ENCODE results near the gene SRR. TPM values are rescaled to one million over a fixed set of nuclear protein-coding genes. Genes with fewer than 3 reads are reported as not detected.

The SRR gene
- total and polyA plus RNA-seq, 9 of the 15 experiments (the other 6 are each of a cell fraction or from before 2014, with no cell fraction given) = 5.0 to 19.4 (median 7.9) TPM

DNA sequence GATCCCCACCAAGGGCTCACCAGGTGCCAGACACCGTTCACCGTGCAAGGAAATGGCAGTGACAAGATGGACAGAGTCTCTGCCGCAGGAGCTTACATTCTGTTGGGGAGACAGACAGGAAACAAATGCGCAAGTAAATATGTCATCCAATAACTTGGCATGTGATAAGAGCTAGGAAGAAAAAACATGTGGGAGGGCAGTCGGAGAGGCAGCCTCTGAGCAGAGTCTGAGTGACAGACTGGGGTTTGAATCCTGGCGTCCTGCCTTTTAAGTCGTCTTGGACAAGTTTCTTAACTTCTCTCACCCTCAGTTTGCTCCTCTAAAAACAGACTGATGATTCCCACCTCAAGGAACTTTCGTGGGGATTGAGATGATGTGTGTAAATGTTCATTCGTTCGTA lies 40.8 kb downstream of the SRR start:
- no TSS peak for BruUV-seq (replicated peaks)
- peak overlapping the region in 1 of 2 experiments; percentile 55; a peak in 1 of 4 replicates for H3K9ac ChIP-seq (ENCODE audit: insufficient read depth in 1 of 2, low read depth in 2 of 2, low read length in 2 of 2)
- no peak overlapping the region for H3K4me2 ChIP-seq (ENCODE audit: insufficient read depth, low read length)
- no peaks in the 10 kb centered on the region for H4K20me1 ChIP-seq (replicated peaks; ENCODE audit: control insufficient read depth, insufficient read depth, low read length)
- 40% methylated on average over 10 of the region's 10 CpGs for WGBS (ENCODE audit: insufficient coverage, low coverage, missing lambda C conversion rate)
- no peaks in the 10 kb centered on the region for H3K9me3 ChIP-seq (replicated peaks; ENCODE audit: control insufficient read depth, insufficient read depth, low read depth, low read length)
- DNase-seq (ENCODE audit: extremely low read depth in 1 of 4, low spot score in 3 of 4) = peak in 1 of 4 experiments; percentile 9
- TF ChIP-seq MEIS2 (IDR thresholded peaks at IDR 0.05; ENCODE audit: partially characterized antibody) (peak; percentile 23), ADNP (tag; IDR thresholded peaks at IDR 0.05) (no peak), HOXB6 (CRISPR knock-in tag; IDR thresholded peaks at IDR 0.05; ENCODE audit: borderline replicate concordance) (no peak), PHF21A (IDR thresholded peaks at IDR 0.05; ENCODE audit: borderline replicate concordance, low read depth) (no peak), ZFP30 (CRISPR knock-in tag; IDR thresholded peaks at IDR 0.05; ENCODE audit: borderline replicate concordance) (no peak), PBX2 (CRISPR knock-in tag; IDR thresholded peaks at IDR 0.05; ENCODE audit: low read depth) (no peak), PBX2 (tag; conservative IDR thresholded peaks at IDR 0.05; ENCODE audit: low read depth) (peak; percentile 45), USF2 (CRISPR knock-in tag; IDR thresholded peaks at IDR 0.05) (no peak), BHLHE40 (IDR thresholded peaks at IDR 0.05; ENCODE audit: low read length) (no peak), PHF20 (IDR thresholded peaks at IDR 0.05; ENCODE audit: partially characterized antibody) (no peak), NFRKB (IDR thresholded peaks at IDR 0.05; ENCODE audit: low read depth) (no peak)
- TF ChIP-seq, protein P1, sequence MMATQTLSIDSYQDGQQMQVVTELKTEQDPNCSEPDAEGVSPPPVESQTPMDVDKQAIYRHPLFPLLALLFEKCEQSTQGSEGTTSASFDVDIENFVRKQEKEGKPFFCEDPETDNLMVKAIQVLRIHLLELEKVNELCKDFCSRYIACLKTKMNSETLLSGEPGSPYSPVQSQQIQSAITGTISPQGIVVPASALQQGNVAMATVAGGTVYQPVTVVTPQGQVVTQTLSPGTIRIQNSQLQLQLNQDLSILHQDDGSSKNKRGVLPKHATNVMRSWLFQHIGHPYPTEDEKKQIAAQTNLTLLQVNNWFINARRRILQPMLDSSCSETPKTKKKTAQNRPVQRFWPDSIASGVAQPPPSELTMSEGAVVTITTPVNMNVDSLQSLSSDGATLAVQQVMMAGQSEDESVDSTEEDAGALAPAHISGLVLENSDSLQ (IDR thresholded peaks at IDR 0.05) = peak; percentile 59; the same call in 1 of the 2 replicates
- H3K4me1 ChIP-seq (replicated peaks in 1 of 2; ENCODE audit: control insufficient read depth in 2 of 2, insufficient read depth in 2 of 2, low read length in 2 of 2) = peaks cover 0 to 4% of the 10 kb centered on the region in 2 experiments; a peak in 3 of 5 replicates
- no peak overlapping the region for H3K27ac ChIP-seq (ENCODE audit: extremely low read depth, low read depth, low read length)
- FAIRE-seq = no peak
- H3K79me2 ChIP-seq (ENCODE audit: control insufficient read depth, insufficient read depth, low read length) = no peaks in the 10 kb centered on the region
- H3K9me1 ChIP-seq (ENCODE audit: control insufficient read depth, insufficient read depth, low read length) = no peaks in the 10 kb centered on the region
- in situ Hi-C loops (cut with MboI) (no loop called here), intact Hi-C loops (cut with micrococcal nuclease) (no loop called here)
- CTCF ChIA-PET (ENCODE audit: low intra/inter-chr PET ratio) = no interaction called here
- no peak overlapping the region for H3K4me3 ChIP-seq
- H2AFZ ChIP-seq (ENCODE audit: low read depth, low read length) = no peak overlapping the region
- POLR2A ChIA-PET = interaction anchor here (0.7 kb wide), 1 partner anchor 14 kb away, joined by 3 read pairs; no protein-coding TSS in a partner anchor
- H3K36me3 ChIP-seq (ENCODE audit: control insufficient read depth, insufficient read depth, low read length) = peaks cover 7% of the 10 kb centered on the region; the same call in 1 of the 3 replicates
- H3K27me3 ChIP-seq (ENCODE audit: control insufficient read depth in 2 of 2, insufficient read depth in 2 of 2, low read length in 2 of 2) = no peaks in the 10 kb centered on the region
- ATAC-seq = no peak
